ENCODE results near the gene LRSAM1. TPM values are rescaled to one million over a fixed set of nuclear protein-coding genes. Genes with fewer than 3 reads are reported as not detected.

The LRSAM1 gene
- total RNA-seq, 1 donor from 2014 or later = 25.9 TPM

- Histone ChIP-seq H3K36me3 (no peaks in the 10 kb centered on the region), H3K27ac (no peak overlapping the region), H3K4me1 (peaks cover 40% of the 10 kb centered on the region), H3K27me3 (ENCODE audit: low read depth) (no peaks in the 10 kb centered on the region), H3K9me3 (no peaks in the 10 kb centered on the region), H3K4me3 (peak overlapping the region; percentile 98)
- intact Hi-C loops (cut with DNase I) = no loop called here
- TF ChIP-seq CTCF (IDR thresholded peaks at IDR 0.05) = no peak
- no peak for ATAC-seq
- no peak for DNase-seq
These were observed 29.1 kb upstream of the LRSAM1 start for GRCh38 chr9:127422133-127422782.

GRCh38 chr9:127422787-127423186 is 28.5 kb upstream of the LRSAM1 start:
- Histone ChIP-seq H3K27me3 (ENCODE audit: low read depth) (no peaks in the 10 kb centered on the region), H3K27ac (peak overlapping the region; percentile 90), H3K36me3 (no peaks in the 10 kb centered on the region), H3K4me1 (peaks cover 40% of the 10 kb centered on the region), H3K9me3 (no peaks in the 10 kb centered on the region), H3K4me3 (peak overlapping the region; percentile 98)
- intact Hi-C loops (cut with DNase I) = no loop called here
- ATAC-seq (no peak), DNase-seq (no peak)
- TF ChIP-seq CTCF (IDR thresholded peaks at IDR 0.05) = no peak

GRCh38 chr9:127423476-127423933 is 27.8 kb upstream of the LRSAM1 start:
- H3K27ac ChIP-seq = peak overlapping the region; percentile 90
- DNase-seq = no peak
- H3K4me3 ChIP-seq = peak overlapping the region; percentile 98
- H3K36me3 ChIP-seq = peaks cover 4% of the 10 kb centered on the region
- H3K27me3 ChIP-seq (ENCODE audit: low read depth) = no peaks in the 10 kb centered on the region
- intact Hi-C loops (cut with DNase I) = no loop called here
- peak in 1 of 2 donors; percentile 21 for ATAC-seq
- peaks cover 40% of the 10 kb centered on the region for H3K4me1 ChIP-seq
- TF ChIP-seq CTCF (IDR thresholded peaks at IDR 0.05) = no peak
- no peaks in the 10 kb centered on the region for H3K9me3 ChIP-seq

- Histone ChIP-seq H3K4me1 (peaks cover 40% of the 10 kb centered on the region), H3K9me3 (no peaks in the 10 kb centered on the region), H3K27me3 (ENCODE audit: low read depth) (no peaks in the 10 kb centered on the region), H3K36me3 (peaks cover 10% of the 10 kb centered on the region), H3K4me3 (peak within 1 kb of the TSS; percentile 98), H3K27ac (peak within 1 kb of the TSS; percentile 90)
- no peak for TF ChIP-seq CTCF (IDR thresholded peaks at IDR 0.05)
- DNase-seq (peak; percentile 96), ATAC-seq (peak; percentile 98 to 99)
- intact Hi-C loops (cut with DNase I) = no loop called here
These were observed 27.2 kb upstream of the LRSAM1 start, which contains the start of gene ZNF79 for GRCh38 chr9:127423934-127424675. Gene ZNF79, plus strand, starts transcription at chr9:127424382. Its CDS starts 406 bp downstream, at chr9:127424788.

GRCh38 chr9:127424676-127424999 is 26.7 kb upstream of the LRSAM1 start:
- H3K9me3 ChIP-seq = no peaks in the 10 kb centered on the region
- no peak for DNase-seq
- H3K36me3 ChIP-seq = peaks cover 15% of the 10 kb centered on the region
- ATAC-seq = peak in 1 of 2 donors; percentile 39
- no peaks in the 10 kb centered on the region for H3K27me3 ChIP-seq (ENCODE audit: low read depth)
- H3K27ac ChIP-seq = peak overlapping the region; percentile 90
- peaks cover 40% of the 10 kb centered on the region for H3K4me1 ChIP-seq
- peak overlapping the region; percentile 98 for H3K4me3 ChIP-seq
- intact Hi-C loops (cut with DNase I) = no loop called here
- TF ChIP-seq CTCF (IDR thresholded peaks at IDR 0.05) = no peak
